Loucy (cell line): ENCODE measurements around the gene WWTR1.

Source experiments
- CTCF ChIP-seq: fragments of 200-600 bp; sonication (generic); conservative IDR thresholded peaks from 2 replicates; pipeline ENCODE4 v1.5.1; 2014; ENCODE audit warnings: mild to moderate bottlenecking, antibody characterized with exemption, low read length
- EZH2phosphoT487 ChIP-seq: fragments of 200-600 bp; IDR thresholded peaks from 2 replicates; pipeline ENCODE4 v1.6.1; 2018; ENCODE audit warnings: antibody characterized with exemption, mild to moderate bottlenecking, moderate library complexity, borderline replicate concordance

- no peak for TF ChIP-seq EZH2phosphoT487
- TF ChIP-seq CTCF: no peak
Observed at GRCh38 chr3:149479621-149480325, 178.1 kb downstream of the WWTR1 start.
